Measurements from ENCODE around the gene IFT22. TPM values are rescaled to one million over a fixed set of nuclear protein-coding genes. Genes with fewer than 3 reads are reported as not detected.
"Not testable (repeated sequence)": the region's sequence is repeated elsewhere in the genome, so short reads cannot be mapped to it uniquely, and the experiment has no call there.

IFT22 gene
- total RNA-seq, 1 donor from 2014 or later = 16.2 TPM

DNA sequence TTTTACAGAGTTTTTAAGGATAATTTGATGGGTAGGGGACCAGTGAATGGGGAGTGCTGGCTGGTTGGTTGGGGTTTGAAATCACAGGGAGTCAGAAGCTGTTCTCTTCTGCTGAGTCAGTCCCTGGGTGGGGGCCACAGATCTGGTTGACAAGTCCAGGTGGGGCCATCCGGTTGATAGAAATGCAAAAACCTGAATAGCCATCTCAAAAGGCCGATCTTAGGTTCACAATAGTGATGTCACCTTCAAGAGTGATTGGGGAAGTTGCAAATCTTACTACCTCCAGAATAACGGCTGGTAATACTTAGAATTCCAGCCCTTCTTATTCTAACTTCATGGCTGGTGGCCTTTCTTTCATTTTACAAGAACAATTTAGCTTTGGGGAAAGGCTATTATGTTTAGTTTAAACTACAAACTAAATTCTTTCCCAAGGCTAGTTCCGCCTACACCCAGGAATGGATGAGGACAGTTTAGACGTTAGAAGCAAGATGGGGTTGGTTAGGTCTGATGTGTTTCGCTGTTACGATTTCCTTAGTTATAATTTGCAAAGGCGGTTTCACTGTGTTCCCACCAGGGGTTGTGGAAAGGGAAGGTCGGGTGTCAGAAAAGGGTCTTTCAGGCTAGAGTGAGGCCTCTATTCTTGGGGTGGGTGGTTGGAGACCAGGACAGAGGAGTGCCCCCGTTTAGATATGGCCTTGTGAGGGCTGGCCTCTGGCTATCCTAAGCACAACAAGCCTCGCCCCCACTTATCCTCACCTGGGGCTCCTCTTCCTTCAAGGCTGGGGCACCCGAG, 27.4 kb downstream of the IFT22 start:
- ATAC-seq (no peak), DNase-seq (no peak)
- Histone ChIP-seq H3K4me3 (no peak overlapping the region), H3K4me1 (no peaks in the 10 kb centered on the region), H3K27me3 (peaks cover 80% of the 10 kb centered on the region), H3K9me3 (no peaks in the 10 kb centered on the region), H3K27ac (no peak overlapping the region), H3K36me3 (no peaks in the 10 kb centered on the region)
- intact Hi-C loops (cut with DNase I) = no loop called here
- TF ChIP-seq, protein P1, sequence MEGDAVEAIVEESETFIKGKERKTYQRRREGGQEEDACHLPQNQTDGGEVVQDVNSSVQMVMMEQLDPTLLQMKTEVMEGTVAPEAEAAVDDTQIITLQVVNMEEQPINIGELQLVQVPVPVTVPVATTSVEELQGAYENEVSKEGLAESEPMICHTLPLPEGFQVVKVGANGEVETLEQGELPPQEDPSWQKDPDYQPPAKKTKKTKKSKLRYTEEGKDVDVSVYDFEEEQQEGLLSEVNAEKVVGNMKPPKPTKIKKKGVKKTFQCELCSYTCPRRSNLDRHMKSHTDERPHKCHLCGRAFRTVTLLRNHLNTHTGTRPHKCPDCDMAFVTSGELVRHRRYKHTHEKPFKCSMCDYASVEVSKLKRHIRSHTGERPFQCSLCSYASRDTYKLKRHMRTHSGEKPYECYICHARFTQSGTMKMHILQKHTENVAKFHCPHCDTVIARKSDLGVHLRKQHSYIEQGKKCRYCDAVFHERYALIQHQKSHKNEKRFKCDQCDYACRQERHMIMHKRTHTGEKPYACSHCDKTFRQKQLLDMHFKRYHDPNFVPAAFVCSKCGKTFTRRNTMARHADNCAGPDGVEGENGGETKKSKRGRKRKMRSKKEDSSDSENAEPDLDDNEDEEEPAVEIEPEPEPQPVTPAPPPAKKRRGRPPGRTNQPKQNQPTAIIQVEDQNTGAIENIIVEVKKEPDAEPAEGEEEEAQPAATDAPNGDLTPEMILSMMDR (IDR thresholded peaks at IDR 0.05) = no peak

DNA sequence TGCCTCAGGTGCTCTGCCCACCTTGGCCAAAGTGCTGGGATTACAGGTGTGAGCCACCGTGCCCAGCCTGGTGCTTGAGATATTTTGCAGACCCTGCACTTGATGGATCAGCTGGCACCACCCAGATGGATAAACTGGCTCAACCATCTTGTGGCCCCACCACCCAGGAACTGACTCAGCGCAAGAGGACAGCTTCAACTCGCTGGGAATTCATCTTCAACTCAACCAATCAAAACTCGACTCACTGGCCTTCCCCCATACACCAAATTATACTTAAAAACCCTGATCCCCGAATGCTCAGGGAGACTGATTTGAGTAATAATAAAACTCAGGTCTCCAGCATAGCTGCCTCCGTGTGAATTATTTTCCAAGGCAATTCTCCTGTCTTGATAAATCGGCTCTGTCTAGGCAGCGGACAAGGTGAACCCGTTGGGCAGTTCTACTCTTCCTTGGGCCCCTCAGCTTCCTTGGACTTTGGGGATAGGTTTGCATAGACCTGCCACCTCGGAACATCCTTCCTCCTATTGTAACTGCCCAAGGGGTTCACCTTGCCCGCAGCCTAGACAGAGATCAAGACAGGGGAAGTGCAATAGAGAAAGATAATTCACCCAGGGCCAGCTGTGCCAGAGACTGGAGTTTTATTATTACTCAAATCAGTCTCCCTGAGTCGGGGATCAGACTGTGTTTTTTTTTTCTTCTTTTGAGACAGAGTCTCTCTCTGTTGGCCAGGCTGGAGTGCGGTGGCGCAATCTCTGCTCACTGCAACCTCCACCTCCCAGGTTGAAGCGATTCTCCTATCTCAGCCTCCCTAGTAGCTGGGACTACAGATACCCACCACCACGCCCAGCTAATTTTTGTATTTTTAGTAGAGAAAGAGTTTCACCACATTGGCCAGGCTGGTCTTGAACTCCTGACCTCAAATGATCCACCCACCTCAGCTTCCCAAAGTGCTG, 28.3 kb downstream of the IFT22 start:
- intact Hi-C loops (cut with DNase I); DNase-seq: not testable (repeated sequence)

DNA sequence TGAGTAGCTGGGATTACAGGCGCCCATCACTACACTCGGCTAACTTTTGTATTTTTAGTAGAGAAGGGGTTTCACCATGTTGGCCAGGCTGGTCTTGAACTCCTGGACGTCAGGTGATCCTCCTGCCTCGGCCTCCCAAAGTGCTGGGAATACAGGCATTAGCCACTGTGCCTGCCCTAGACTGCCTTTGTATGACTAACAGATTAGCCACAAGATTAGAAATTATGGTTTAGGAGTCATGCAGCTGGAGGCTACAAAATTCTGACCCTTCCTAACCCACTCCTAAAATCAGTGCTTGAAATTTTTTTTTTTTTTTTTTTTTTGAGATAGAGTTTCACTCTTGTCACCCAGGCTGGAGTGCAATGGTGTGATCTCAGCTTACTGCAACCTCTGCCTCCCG, 29.0 kb downstream of the IFT22 start:
- DNase-seq; ATAC-seq; H3K27ac ChIP-seq; H3K4me1 ChIP-seq; H3K36me3 ChIP-seq; H3K4me3 ChIP-seq; H3K9me3 ChIP-seq; intact Hi-C loops (cut with DNase I): not testable (repeated sequence)
- peaks cover 64% of the 10 kb centered on the region for H3K27me3 ChIP-seq

More for the DNA sequence above, 28.3 kb downstream of the IFT22 start:
- H3K4me3 ChIP-seq, ATAC-seq, H3K27ac ChIP-seq, H3K9me3 ChIP-seq, H3K4me1 ChIP-seq, H3K36me3 ChIP-seq: not testable (repeated sequence)
- H3K27me3 ChIP-seq = peaks cover 71% of the 10 kb centered on the region

DNA sequence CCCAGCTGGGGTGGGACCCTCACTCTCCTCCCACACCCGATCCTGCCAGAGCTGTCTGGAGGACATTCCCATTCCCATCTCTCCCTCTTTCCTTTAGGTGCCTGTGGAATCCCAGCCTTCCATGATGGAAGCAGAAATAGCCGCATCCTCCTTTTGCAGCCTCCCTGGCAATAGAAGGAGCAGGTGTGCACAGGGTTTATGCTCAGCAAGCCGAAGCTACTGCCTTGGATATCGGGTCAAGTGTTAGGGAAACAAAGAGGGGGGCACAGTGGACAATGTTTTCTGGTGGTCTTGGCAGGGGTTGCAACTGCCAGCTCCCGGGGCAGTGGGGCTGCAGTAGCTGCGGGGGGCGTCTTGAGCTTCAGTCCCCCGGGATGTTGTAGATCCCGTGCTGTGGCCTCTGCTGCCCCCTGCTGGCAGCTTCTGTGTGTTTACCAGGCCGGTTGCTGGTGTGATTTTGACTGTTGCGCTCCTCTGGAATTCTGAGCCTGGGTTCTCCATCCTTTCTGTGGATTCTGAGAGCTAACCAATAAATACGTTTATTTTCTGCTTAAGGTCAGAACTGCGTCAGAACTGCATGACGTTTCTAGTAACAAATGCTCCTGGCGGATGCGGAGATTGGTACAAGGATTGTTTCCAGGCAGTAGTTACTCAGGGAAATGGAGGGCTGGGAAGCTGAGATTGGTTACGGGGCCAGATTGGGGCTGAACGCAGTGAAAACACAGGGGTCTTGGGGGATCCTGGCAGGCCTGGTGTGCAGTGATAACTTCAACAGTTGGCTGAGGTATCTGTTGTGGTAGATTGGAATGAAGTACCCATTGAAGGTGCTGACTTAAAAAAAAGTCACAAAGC, 31.2 kb downstream of the IFT22 start:
- H3K4me3 ChIP-seq; H3K27ac ChIP-seq; H3K4me1 ChIP-seq; H3K9me3 ChIP-seq; H3K36me3 ChIP-seq; intact Hi-C loops (cut with DNase I): not testable (repeated sequence)
- TF ChIP-seq, protein P1 (IDR thresholded peaks at IDR 0.05) = peak; percentile 72
- peaks cover 42% of the 10 kb centered on the region for H3K27me3 ChIP-seq
- ATAC-seq = peak; percentile 75
- DNase-seq = peak; percentile 84

DNA sequence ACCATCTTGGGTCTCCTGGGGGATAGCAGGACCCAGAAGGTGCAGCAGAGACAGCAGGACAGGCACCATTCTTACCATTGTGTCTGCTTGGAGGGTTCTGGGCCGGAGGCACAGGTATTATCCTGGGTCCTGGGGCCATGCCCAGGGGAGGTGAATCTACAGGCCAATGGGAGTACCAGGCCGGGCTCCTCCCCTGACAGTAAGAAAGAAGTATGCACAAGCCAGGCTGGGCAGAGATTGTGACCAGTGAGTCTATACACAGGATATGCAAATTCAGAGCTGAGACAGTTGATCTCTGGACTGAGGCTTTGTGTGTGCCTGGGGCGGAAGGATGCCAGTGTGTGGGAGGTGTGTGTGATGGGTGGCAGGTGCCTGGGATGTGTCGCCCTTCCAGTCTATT, 31.9 kb downstream of the IFT22 start:
- H3K27ac ChIP-seq; intact Hi-C loops (cut with DNase I); DNase-seq; ATAC-seq; H3K4me1 ChIP-seq; H3K4me3 ChIP-seq; H3K9me3 ChIP-seq; H3K36me3 ChIP-seq: not testable (repeated sequence)
- H3K27me3 ChIP-seq = peaks cover 35% of the 10 kb centered on the region

DNA sequence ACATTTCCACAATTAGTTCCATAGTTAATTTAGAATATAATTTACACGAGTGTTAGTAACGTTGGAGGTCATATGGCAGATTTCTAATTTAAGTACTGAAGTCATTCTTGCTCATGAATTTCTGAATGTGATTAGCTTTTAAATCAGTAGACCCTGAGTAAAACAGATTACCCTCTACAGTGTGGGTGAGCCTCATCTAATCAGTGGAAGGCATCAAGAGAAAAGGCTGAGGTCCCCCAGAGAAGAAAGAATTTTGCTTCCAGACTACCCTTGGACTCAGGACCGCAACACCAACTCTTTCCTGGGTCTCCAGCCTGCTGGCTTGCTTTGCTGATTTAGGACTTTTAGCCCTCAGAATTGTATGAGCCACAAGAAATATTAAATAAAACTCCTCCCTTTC, 33.2 kb downstream of the IFT22 start:
- TF ChIP-seq, protein P1 (IDR thresholded peaks at IDR 0.05) = no peak
- Histone ChIP-seq H3K27me3 (peaks cover 27% of the 10 kb centered on the region), H3K4me1 (no peaks in the 10 kb centered on the region), H3K9me3 (no peaks in the 10 kb centered on the region), H3K27ac (no peak overlapping the region), H3K36me3 (no peaks in the 10 kb centered on the region), H3K4me3 (no peak overlapping the region)
- intact Hi-C loops (cut with DNase I) = no loop called here
- DNase-seq = no peak
- no peak for ATAC-seq

Data from upper lobe of right lung (tissue), 1 donor.